Activated B cell treated with CpG ODN at 0.5 μM for 24 hours (primary cell): ENCODE data around the gene LAMB3. TPM values are rescaled to one million over a fixed set of nuclear protein-coding genes. Genes with fewer than 3 reads are reported as not detected.

Experiments used
- ATAC-seq: fragments of 200-7000 bp; cut with Tn5 transposase; one replicate; pipeline ENCODE4 v1.10.0; 2021; ENCODE audit warnings: low read depth, mild to moderate bottlenecking, moderate library complexity
- CTCF ChIA-PET: fragments of 350-600 bp; sonication (Branson Sonifier 250); formaldehyde crosslinking; loops from one replicate; lab custom pipeline; 2021; ENCODE audit warnings: antibody characterized with exemption; lab: Charles Lee
- POLR2A ChIA-PET: fragments of 350-600 bp; sonication (Branson Sonifier 250); formaldehyde crosslinking; loops from one replicate; lab custom pipeline; 2021; ENCODE audit warnings: antibody characterized with exemption; lab: Charles Lee
- DNase-seq: peaks from one replicate; pipeline ENCODE4 v3.0.0; 2022
- H3K27ac Mint-ChIP-seq: one replicate; pipeline ENCODE4 v1.8.0; 2020; ENCODE audit warnings: mixed read lengths
- H3K27me3 Mint-ChIP-seq: one replicate; pipeline ENCODE4 v1.8.0; 2021; ENCODE audit warnings: mixed read lengths
- H3K36me3 Mint-ChIP-seq: one replicate; pipeline ENCODE4 v1.8.0; 2021; ENCODE audit warnings: low read depth, mixed read lengths
- H3K4me1 Mint-ChIP-seq: one replicate; pipeline ENCODE4 v1.8.0; 2021; ENCODE audit warnings: mixed read lengths
- H3K4me3 Mint-ChIP-seq: one replicate; pipeline ENCODE4 v1.8.0; 2020; ENCODE audit warnings: mild to moderate bottlenecking, mixed read lengths
- H3K9me3 Mint-ChIP-seq: one replicate; pipeline ENCODE4 v1.8.0; 2020; ENCODE audit warnings: mixed read lengths
- intact Hi-C: fragments of 100-400 bp; cut with micrococcal nuclease; formaldehyde crosslinking; loops from one replicate; pipeline ENCODE4 v1.15.1; 2024
- total RNA-seq: library from RNA; stranded (reverse); gene quantifications from 2 replicates; pipeline ENCODE4 v1.2.3, GENCODE V29; 2022
- TF ChIP-seq, protein P1 (sequence below): fragments of 200-600 bp; IDR thresholded peaks from one replicate; pipeline ENCODE4 v1.8.0; 2022; ENCODE audit warnings: antibody characterized with exemption, mild to moderate bottlenecking

LAMB3 gene
- total RNA-seq, 1 donor from 2014 or later: 0.35 TPM

DNA sequence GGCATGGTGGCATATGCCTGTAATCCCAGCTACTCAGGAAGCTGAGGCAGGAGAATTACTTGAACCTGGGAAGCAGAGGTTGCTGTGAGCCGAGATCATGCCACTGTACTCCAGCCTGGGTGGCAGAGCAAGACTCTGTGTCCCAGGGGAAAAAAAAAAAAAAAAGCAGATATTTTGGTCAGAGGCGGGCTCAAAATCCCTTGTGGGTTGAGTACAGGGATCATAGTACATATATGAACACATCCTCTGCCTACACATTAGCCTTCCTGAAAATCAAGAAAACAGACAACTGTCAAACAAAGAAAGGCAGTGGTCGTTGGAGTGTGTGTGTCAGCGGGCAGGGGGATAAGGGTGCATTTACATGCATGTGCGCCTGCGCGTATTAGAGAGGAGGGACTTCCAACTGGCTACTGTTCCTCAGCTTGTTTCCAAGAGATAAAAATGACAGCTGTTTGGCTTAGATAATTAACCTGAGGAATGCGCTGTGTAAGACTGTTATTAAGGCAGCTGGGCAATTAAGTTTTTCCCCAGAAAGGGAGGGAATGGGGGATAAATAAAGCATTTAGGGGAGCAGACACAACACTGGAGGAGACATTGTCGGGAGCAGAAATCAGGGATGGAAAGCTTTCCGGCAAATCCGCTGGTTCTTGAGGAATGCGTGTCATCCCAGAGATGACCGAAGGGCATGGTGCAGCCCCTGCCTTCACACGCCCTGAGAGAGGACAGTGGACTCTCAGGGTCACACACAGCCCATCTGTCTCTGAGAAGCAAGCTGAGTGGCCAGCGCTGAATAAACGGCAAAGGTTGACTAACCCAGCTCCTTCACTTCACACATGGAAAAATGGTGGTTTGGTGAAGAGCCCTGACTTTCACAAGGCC, 6.4 kb downstream of the LAMB3 start:
- Mint-ChIP-seq H3K9me3 (no peaks in the 10 kb centered on the region), H3K4me1 (no peaks in the 10 kb centered on the region), H3K36me3 (no peaks in the 10 kb centered on the region), H3K27ac (no peak overlapping the region), H3K4me3 (no peak overlapping the region), H3K27me3 (no peaks in the 10 kb centered on the region)
- TF ChIP-seq, protein P1, sequence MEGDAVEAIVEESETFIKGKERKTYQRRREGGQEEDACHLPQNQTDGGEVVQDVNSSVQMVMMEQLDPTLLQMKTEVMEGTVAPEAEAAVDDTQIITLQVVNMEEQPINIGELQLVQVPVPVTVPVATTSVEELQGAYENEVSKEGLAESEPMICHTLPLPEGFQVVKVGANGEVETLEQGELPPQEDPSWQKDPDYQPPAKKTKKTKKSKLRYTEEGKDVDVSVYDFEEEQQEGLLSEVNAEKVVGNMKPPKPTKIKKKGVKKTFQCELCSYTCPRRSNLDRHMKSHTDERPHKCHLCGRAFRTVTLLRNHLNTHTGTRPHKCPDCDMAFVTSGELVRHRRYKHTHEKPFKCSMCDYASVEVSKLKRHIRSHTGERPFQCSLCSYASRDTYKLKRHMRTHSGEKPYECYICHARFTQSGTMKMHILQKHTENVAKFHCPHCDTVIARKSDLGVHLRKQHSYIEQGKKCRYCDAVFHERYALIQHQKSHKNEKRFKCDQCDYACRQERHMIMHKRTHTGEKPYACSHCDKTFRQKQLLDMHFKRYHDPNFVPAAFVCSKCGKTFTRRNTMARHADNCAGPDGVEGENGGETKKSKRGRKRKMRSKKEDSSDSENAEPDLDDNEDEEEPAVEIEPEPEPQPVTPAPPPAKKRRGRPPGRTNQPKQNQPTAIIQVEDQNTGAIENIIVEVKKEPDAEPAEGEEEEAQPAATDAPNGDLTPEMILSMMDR: no peak
- DNase-seq: no peak
- intact Hi-C loops: loop anchor here (1.0 kb wide), 1 partner anchor 47 kb away; no protein-coding TSS in a partner anchor
- ChIA-PET POLR2A (no interaction called here), CTCF (no interaction called here)
- no peak for ATAC-seq

DNA sequence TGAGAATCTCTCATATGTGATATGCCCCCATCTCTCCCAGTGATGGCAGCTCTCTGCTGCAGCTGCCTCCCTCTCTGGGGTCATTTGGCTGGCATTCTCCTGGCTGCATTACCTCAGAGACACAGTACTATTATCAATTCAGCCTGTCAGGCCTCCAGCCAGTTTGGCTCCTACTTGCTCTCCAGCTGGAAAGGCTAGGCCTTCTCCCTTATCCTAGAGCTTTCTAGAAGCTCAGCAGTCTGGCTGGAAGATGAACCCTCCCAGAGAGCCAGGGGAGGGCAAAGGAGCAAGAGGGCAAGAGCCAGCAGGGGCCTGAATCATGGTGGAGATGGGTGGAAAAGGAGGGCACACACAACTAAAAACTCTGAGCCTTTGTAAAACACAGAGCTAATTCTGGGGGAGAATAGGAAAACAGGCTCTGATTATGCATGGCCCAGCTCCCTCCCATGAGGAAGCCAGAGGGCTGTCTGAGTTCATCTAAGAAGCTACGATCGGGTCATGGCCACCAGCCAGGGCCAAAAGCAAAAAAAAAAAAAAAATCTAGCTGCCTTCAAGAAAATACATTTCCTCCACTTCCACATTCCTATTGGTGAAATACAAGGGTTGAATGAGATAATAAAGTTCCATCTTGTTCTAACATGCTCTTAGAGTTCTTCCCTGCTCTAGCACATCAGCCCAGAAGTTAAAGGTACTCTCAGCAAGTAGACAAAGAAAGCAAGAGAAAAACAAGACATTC, 8.8 kb downstream of the LAMB3 start:
- no peak overlapping the region for H3K27ac Mint-ChIP-seq
- no peaks in the 10 kb centered on the region for H3K4me1 Mint-ChIP-seq
- POLR2A ChIA-PET: no interaction called here
- peaks cover under 1% of the 10 kb centered on the region for H3K27me3 Mint-ChIP-seq
- TF ChIP-seq, protein P1: no peak
- no peak for ATAC-seq
- no peaks in the 10 kb centered on the region for H3K9me3 Mint-ChIP-seq
- no peak overlapping the region for H3K4me3 Mint-ChIP-seq
- no peak for DNase-seq
- intact Hi-C loops: no loop called here
- H3K36me3 Mint-ChIP-seq: no peaks in the 10 kb centered on the region
- CTCF ChIA-PET: no interaction called here

DNA sequence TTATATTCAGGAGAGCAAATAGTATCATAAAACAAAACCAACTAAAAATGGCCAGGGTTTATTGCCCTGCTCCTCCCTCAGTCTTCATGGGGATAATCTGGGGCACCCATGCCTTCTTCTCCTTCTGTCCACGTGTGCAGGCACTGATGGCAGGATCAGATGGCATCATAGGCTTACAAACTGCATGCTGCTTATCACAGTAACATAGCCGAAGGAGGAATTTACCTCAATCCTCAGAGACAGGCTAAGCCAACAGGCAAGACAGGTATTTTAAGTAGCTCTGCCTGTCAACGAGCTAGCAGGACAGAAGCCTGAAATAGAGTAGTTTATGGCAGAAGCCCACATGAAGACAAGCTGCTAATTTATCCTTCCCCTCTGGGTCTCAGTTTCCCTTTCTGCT, 9.4 kb downstream of the LAMB3 start:
- TF ChIP-seq, protein P1: no peak
- no peak for DNase-seq
- POLR2A ChIA-PET: no interaction called here
- no peak overlapping the region for H3K4me3 Mint-ChIP-seq
- H3K27ac Mint-ChIP-seq: no peak overlapping the region
- H3K36me3 Mint-ChIP-seq: no peaks in the 10 kb centered on the region
- no peaks in the 10 kb centered on the region for H3K4me1 Mint-ChIP-seq
- peaks cover 5% of the 10 kb centered on the region for H3K27me3 Mint-ChIP-seq
- ATAC-seq: no peak
- intact Hi-C loops: no loop called here
- CTCF ChIA-PET: no interaction called here
- no peaks in the 10 kb centered on the region for H3K9me3 Mint-ChIP-seq

DNA sequence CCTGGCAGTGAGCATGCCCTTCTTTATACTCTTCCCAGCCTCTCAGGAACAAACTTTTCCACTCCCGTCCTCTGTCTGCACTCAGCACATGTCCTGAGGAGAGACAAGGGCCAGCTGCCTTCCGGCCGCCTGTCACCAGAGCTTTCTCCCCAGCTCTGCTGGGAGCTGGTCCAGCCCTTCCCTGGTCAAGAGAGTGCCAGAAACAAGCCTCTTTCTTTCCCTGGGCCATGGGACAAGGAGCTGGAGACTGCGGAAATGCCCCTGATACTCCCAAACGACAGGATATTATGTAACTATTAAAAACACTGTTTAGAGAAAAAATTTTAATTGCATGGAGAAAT, 10.4 kb downstream of the LAMB3 start:
- no peak for DNase-seq
- TF ChIP-seq, protein P1: no peak
- no peaks in the 10 kb centered on the region for H3K36me3 Mint-ChIP-seq
- H3K27me3 Mint-ChIP-seq: peaks cover 11% of the 10 kb centered on the region
- no peaks in the 10 kb centered on the region for H3K4me1 Mint-ChIP-seq
- no peak for ATAC-seq
- intact Hi-C loops: no loop called here
- ChIA-PET POLR2A (no interaction called here), CTCF (no interaction called here)
- no peaks in the 10 kb centered on the region for H3K9me3 Mint-ChIP-seq
- no peak overlapping the region for H3K4me3 Mint-ChIP-seq
- H3K27ac Mint-ChIP-seq: no peak overlapping the region

DNA sequence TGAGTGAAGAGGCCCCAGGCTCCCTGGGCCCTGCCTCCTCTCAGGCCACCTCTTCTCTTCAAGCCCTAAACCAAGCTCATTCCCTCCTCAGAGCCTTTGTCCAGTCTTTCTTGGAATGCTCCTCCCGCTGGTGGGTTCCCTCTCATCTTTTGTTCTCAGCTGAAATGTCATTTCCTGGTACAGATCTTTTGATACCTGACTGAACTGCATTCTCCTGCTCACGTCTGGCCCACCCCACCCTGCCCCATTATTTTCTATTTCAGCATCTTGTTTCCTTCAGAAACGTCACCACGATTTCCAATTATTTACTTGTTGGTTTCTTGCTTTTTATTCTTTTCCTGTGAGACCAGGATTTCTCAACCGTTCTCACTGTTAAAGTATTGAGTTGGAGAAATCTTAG, 16.4 kb downstream of the LAMB3 start:
- Mint-ChIP-seq H3K4me3 (no peak overlapping the region), H3K36me3 (no peaks in the 10 kb centered on the region), H3K9me3 (no peaks in the 10 kb centered on the region), H3K27me3 (peaks cover 11% of the 10 kb centered on the region), H3K27ac (no peak overlapping the region), H3K4me1 (no peaks in the 10 kb centered on the region)
- intact Hi-C loops: no loop called here
- no peak for DNase-seq
- ChIA-PET CTCF (interaction anchor here (2.9 kb wide), 1 partner anchor 12 kb away, joined by 8 read pairs; no protein-coding TSS in a partner anchor), POLR2A (no interaction called here)
- TF ChIP-seq, protein P1: no peak
- ATAC-seq: no peak
